ENCODE results near the gene FBXW8.

Gene FBXW8

GRCh38 chr12:117060246-117060928 is 149.6 kb downstream of the FBXW8 start:
- no peaks in the 10 kb centered on the region for H3K9me3 Mint-ChIP-seq
- H3K4me1 Mint-ChIP-seq: peaks cover 53% of the 10 kb centered on the region
- ATAC-seq (no peak), DNase-seq (ENCODE audit: low spot score in 2 of 2) (no peak)
- no peak overlapping the region for H3K4me3 Mint-ChIP-seq
- no peaks in the 10 kb centered on the region for H3K36me3 Mint-ChIP-seq
- peak overlapping the region; percentile 48 for H3K27ac Mint-ChIP-seq

DNA sequence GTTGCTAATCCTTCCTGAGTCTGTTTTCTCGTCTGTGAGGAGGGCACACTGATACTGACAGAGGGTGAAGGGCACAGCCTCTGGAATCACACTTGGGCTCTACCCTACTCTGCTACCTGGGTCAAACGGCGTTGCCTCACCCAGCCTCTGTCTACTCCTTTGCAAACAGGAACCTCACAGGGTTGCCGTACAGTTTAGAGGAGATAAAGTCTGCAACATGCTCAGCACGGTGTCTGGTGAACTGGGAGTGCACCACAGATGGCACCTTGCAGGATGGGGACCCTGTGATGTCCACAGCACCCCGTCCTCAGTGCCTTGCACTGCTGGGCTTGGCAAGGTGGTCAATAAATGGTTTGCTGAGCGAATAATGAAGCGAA is 150.2 kb downstream of the FBXW8 start:
- Mint-ChIP-seq H3K36me3 (no peaks in the 10 kb centered on the region), H3K27ac (peak overlapping the region; percentile 48), H3K9me3 (no peaks in the 10 kb centered on the region), H3K4me1 (peaks cover 59% of the 10 kb centered on the region), H3K4me3 (no peak overlapping the region)
- no peak for ATAC-seq
- no peak for DNase-seq (ENCODE audit: low spot score in 2 of 2)

- Mint-ChIP-seq H3K4me3 (no peak overlapping the region), H3K4me1 (peaks cover 61% of the 10 kb centered on the region), H3K9me3 (no peaks in the 10 kb centered on the region), H3K36me3 (no peaks in the 10 kb centered on the region), H3K27ac (peak overlapping the region; percentile 48)
- ATAC-seq (no peak), DNase-seq (ENCODE audit: low spot score in 2 of 2) (no peak)
These were observed 150.9 kb downstream of the FBXW8 start for GRCh38 chr12:117061555-117062079.

GRCh38 chr12:117063162-117063911 is 152.6 kb downstream of the FBXW8 start:
- H3K4me3 Mint-ChIP-seq: peak overlapping the region; percentile 72
- H3K27ac Mint-ChIP-seq: peak overlapping the region; percentile 95
- DNase-seq (ENCODE audit: low spot score in 2 of 2) (peak; percentile 7 to 74), ATAC-seq (peak; percentile 70)
- H3K4me1 Mint-ChIP-seq: peaks cover 61% of the 10 kb centered on the region
- no peaks in the 10 kb centered on the region for H3K9me3 Mint-ChIP-seq
- H3K36me3 Mint-ChIP-seq: no peaks in the 10 kb centered on the region

DNA sequence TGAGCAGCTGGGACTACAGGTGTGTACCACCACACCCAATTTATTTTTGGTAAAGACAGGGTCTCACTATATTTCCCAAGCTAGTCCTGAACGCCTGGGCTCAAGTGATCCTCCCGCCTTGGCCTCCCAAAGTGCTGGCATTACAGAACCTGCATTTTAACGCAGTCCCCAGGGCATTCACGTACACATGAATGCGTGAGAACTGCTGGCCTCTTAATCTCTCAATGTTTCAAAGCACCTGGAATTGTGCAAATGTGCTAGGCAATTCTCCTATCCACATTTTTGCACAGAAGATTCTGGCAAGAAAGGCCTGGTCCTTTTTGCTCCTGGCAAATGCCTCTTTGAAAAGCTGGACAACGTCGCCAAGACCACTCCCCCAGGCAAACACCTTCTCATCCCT is 153.3 kb downstream of the FBXW8 start:
- Mint-ChIP-seq H3K4me1 (peaks cover 57% of the 10 kb centered on the region), H3K4me3 (peak overlapping the region; percentile 72), H3K36me3 (no peaks in the 10 kb centered on the region), H3K9me3 (no peaks in the 10 kb centered on the region), H3K27ac (peak overlapping the region; percentile 95)
- DNase-seq (ENCODE audit: low spot score in 2 of 2) (no peak), ATAC-seq (no peak)

- no peak for ATAC-seq
- peaks cover 57% of the 10 kb centered on the region for H3K4me1 Mint-ChIP-seq
- H3K36me3 Mint-ChIP-seq: no peaks in the 10 kb centered on the region
- DNase-seq (ENCODE audit: low spot score in 2 of 2): no peak
- H3K9me3 Mint-ChIP-seq: no peaks in the 10 kb centered on the region
- no peak overlapping the region for H3K4me3 Mint-ChIP-seq
- H3K27ac Mint-ChIP-seq: peak overlapping the region; percentile 0
These were observed 153.8 kb downstream of the FBXW8 start for GRCh38 chr12:117064596-117064995.

DNA sequence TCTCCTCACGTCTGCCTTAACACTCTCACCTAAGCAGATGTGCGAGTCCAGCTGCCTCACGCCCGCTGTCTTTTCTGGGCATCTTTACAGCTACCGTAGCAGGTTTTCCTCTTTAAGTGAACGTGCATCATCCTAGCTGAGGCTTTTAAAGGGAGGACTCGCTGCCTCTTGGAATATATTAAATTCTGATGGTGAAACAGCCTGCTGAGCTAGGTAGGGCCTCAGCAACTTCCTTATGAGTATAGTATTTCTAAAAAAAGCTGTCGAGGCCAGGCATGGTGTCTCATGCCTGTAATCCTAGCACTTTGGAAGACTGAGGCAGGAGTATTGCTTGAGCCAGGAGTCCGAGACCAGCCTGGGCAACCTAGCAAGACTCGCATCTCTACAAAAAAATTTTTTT is 156.3 kb downstream of the FBXW8 start:
- no peak overlapping the region for H3K27ac Mint-ChIP-seq
- no peak for DNase-seq (ENCODE audit: low spot score in 2 of 2)
- H3K4me1 Mint-ChIP-seq: peaks cover 38% of the 10 kb centered on the region
- H3K9me3 Mint-ChIP-seq: no peaks in the 10 kb centered on the region
- ATAC-seq: no peak
- no peaks in the 10 kb centered on the region for H3K36me3 Mint-ChIP-seq
- no peak overlapping the region for H3K4me3 Mint-ChIP-seq

- Mint-ChIP-seq H3K27ac (no peak overlapping the region), H3K4me1 (peaks cover 35% of the 10 kb centered on the region), H3K9me3 (no peaks in the 10 kb centered on the region), H3K36me3 (no peaks in the 10 kb centered on the region), H3K4me3 (no peak overlapping the region)
- no peak for ATAC-seq
- no peak for DNase-seq (ENCODE audit: low spot score in 2 of 2)
These were observed 156.9 kb downstream of the FBXW8 start for GRCh38 chr12:117067638-117068037.

DNA sequence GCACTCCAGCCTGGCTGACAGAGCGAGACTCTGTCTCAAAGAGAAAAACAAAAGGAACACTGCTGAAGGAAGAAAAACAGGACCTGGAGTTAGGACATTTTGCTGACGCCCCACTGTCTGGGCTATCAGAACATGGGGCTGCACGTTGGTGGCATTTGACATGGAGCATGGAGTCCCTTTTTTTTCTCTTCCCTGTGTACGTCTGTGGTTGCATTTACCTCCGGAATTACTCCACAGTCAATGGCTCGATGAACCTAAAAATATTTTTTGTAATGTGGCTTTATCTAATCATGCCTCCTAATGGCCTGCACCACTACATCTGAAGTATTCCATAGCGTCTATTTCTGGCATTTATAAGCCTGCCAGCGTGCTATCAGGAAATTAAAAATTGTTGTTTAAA is 157.7 kb downstream of the FBXW8 start:
- no peaks in the 10 kb centered on the region for H3K9me3 Mint-ChIP-seq
- no peak overlapping the region for H3K27ac Mint-ChIP-seq
- H3K36me3 Mint-ChIP-seq: no peaks in the 10 kb centered on the region
- DNase-seq (ENCODE audit: low spot score in 2 of 2): no peak
- peaks cover 27% of the 10 kb centered on the region for H3K4me1 Mint-ChIP-seq
- no peak for ATAC-seq
- H3K4me3 Mint-ChIP-seq: no peak overlapping the region

- Mint-ChIP-seq H3K27ac (no peak overlapping the region), H3K36me3 (no peaks in the 10 kb centered on the region), H3K9me3 (no peaks in the 10 kb centered on the region), H3K4me3 (no peak overlapping the region), H3K4me1 (peaks cover 19% of the 10 kb centered on the region)
- DNase-seq (ENCODE audit: low spot score in 2 of 2): no peak
- no peak for ATAC-seq
These were observed 158.5 kb downstream of the FBXW8 start for GRCh38 chr12:117069101-117069797.

- ATAC-seq (no peak), DNase-seq (ENCODE audit: low spot score in 2 of 2) (no peak)
- no peaks in the 10 kb centered on the region for H3K36me3 Mint-ChIP-seq
- H3K4me1 Mint-ChIP-seq: peaks cover 10% of the 10 kb centered on the region
- H3K4me3 Mint-ChIP-seq: no peak overlapping the region
- no peaks in the 10 kb centered on the region for H3K9me3 Mint-ChIP-seq
- no peak overlapping the region for H3K27ac Mint-ChIP-seq
These were observed 159.5 kb downstream of the FBXW8 start for GRCh38 chr12:117069926-117070900.

GRCh38 chr12:117071009-117071408 is 160.3 kb downstream of the FBXW8 start:
- Mint-ChIP-seq H3K36me3 (no peaks in the 10 kb centered on the region), H3K9me3 (no peaks in the 10 kb centered on the region), H3K4me1 (peaks cover 2% of the 10 kb centered on the region), H3K27ac (no peak overlapping the region), H3K4me3 (no peak overlapping the region)
- ATAC-seq (no peak), DNase-seq (ENCODE audit: low spot score in 2 of 2) (no peak)

GRCh38 chr12:117072106-117072505 is 161.4 kb downstream of the FBXW8 start:
- no peak for ATAC-seq
- H3K9me3 Mint-ChIP-seq: no peaks in the 10 kb centered on the region
- no peak overlapping the region for H3K4me3 Mint-ChIP-seq
- H3K4me1 Mint-ChIP-seq: peaks cover 5% of the 10 kb centered on the region
- H3K27ac Mint-ChIP-seq: no peak overlapping the region
- DNase-seq (ENCODE audit: low spot score in 2 of 2): no peak
- H3K36me3 Mint-ChIP-seq: no peaks in the 10 kb centered on the region

DNA sequence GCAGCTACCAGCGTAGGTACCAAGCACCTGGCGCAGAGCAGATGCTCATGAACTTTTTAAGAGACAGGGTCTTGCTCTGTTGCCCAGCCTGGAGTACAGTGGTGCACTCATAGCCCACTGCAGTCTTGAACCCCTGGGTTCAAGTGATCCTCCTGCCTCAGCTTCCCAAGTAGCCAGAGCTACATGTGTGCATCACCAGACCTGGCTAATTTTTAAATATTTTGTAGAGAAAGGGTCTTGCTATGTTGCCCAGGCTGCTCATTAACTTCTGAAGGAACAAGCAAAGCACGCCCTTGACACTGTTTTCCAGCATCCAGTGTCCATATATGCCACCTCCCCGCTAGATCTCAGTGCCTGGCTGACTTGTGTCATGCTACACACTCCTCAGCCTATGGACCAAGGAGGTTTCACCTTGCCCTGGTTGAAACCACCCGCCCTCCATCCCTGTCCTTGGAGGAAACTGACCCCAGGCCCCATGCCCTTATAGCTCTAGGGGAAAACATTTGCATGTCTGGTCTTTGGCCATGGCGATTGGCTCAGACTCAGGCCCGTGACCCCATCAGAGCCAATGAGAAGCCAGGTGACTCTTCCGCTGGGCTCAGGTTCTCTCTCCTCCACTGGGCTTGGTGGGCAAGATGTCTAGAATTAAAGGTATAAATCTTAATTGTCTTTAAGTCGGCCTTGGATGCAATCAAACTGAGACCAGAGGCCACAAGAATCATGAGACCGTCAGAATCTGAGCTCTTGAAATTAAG is 162.2 kb downstream of the FBXW8 start:
- DNase-seq (ENCODE audit: low spot score in 2 of 2) (no peak), ATAC-seq (no peak)
- H3K4me3 Mint-ChIP-seq: no peak overlapping the region
- no peak overlapping the region for H3K27ac Mint-ChIP-seq
- H3K4me1 Mint-ChIP-seq: peaks cover 9% of the 10 kb centered on the region
- no peaks in the 10 kb centered on the region for H3K36me3 Mint-ChIP-seq
- no peaks in the 10 kb centered on the region for H3K9me3 Mint-ChIP-seq

All from stimulated activated effector memory CD8-positive, alpha-beta T cell treated with anti-CD3 and anti-CD28 coated beads, Interleukin-12 subunit alpha, Interleukin-12 subunit beta, amount 100 ng/mL, for 72 hours (primary cell).